Testis (tissue), 3 donors: ENCODE measurements around the gene RTL10. TPM values are rescaled to one million over a fixed set of nuclear protein-coding genes. Genes with fewer than 3 reads are reported as not detected.
"Not testable (repeated sequence)": the region's sequence is repeated elsewhere in the genome, so short reads cannot be mapped to it uniquely, and the experiment has no call there.

Experiments
- DNase-seq: peaks from one replicate; pipeline ENCODE4 v3.0.0-alpha.2; 2019
- H3K27ac ChIP-seq, 2 donors: fragments of 200-600 bp; sonication (generic); one replicate each; pipeline ENCODE4 v1.5.1; 2019
- H3K27me3 ChIP-seq: fragments of 200-600 bp; sonication (generic); one replicate; pipeline ENCODE4 v1.5.1; 2019
- H3K36me3 ChIP-seq: fragments of 200-600 bp; sonication (generic); one replicate; pipeline ENCODE4 v1.5.1; 2017; ENCODE audit warnings: low read depth; ENCODE audit errors: missing control alignments
- H3K4me1 ChIP-seq: fragments of 200-600 bp; sonication (generic); one replicate; pipeline ENCODE4 v1.5.1; 2019
- H3K4me3 ChIP-seq, 2 donors: fragments of 200-600 bp; sonication (generic); one replicate each; pipeline ENCODE4 v1.5.1; 2017 to 2019
- H3K9me3 ChIP-seq: fragments of 200-600 bp; sonication (generic); one replicate; pipeline ENCODE4 v1.5.1; 2017
- CTCF ChIP-seq, 3 experiments: fragments of 450-650 bp in 2 of 3; fragments of 200-600 bp in 1 of 3; sonication (generic) in 1 of 3; IDR thresholded peaks; one replicate each; pipeline ENCODE4 v1.5.1; 2016 to 2019; ENCODE audit warnings: antibody characterized with exemption in 3 of 3, mild to moderate bottlenecking in 2 of 3, moderate library complexity in 1 of 3
- POLR2A ChIP-seq: fragments of 450-650 bp; IDR thresholded peaks from one replicate; pipeline ENCODE4 v1.6.1; 2017; ENCODE audit warnings: antibody characterized with exemption, mild to moderate bottlenecking, moderate library complexity
- WGBS, 2 donors: methylation state at CpG; one replicate each; pipeline ENCODE4 v1.1.5; 2018; 5-methylcytosine and 5-hydroxymethylcytosine counted together
- intact Hi-C: fragments of 100-400 bp; cut with DNase I; formaldehyde crosslinking; loops from one replicate; pipeline ENCODE4 v1.15.1; 2023; ENCODE audit warnings: low total_unique reads
- polyA plus RNA-seq: library from polyadenylated mRNA; stranded (reverse); fragments of 350-450 nt; fragmentation: Illumina TruSeq; extraction: RNeasy Lipid Tissue Mini Kit (QIAGEN cat#74804); gene quantifications from one replicate; pipeline ENCODE4 v1.2.3, GENCODE V29; 2014; ENCODE audit warnings: low read depth, low replicate concordance; ENCODE audit not compliant: insufficient read depth
- total RNA-seq, 2 donors: library from RNA; depleted of rRNA; stranded (reverse); fragments of >200 nt; gene quantifications; one replicate each; pipeline ENCODE4 v1.2.3, GENCODE V29; 2016

The RTL10 gene
- total and polyA plus RNA-seq, 3 donors from 2014 or later = 10.9 to 14.7 (median 11.0) TPM

GRCh38 chr22:19836512-19836911, 18.2 kb downstream of the RTL10 start:
- Histone ChIP-seq H3K27ac (no peak overlapping the region), H3K36me3 (no peaks in the 10 kb centered on the region), H3K9me3 (no peaks in the 10 kb centered on the region), H3K27me3 (no peaks in the 10 kb centered on the region), H3K4me1 (peaks cover 4% of the 10 kb centered on the region), H3K4me3 (no peak overlapping the region)
- no peak for DNase-seq
- intact Hi-C loops = no loop called here
- TF ChIP-seq CTCF (IDR thresholded peaks at IDR 0.05) (no peak), POLR2A (no peak)

- Histone ChIP-seq H3K9me3 (no peaks in the 10 kb centered on the region), H3K27ac (no peak overlapping the region), H3K4me3 (no peak overlapping the region), H3K27me3 (no peaks in the 10 kb centered on the region), H3K36me3 (no peaks in the 10 kb centered on the region), H3K4me1 (peaks cover 4% of the 10 kb centered on the region)
- DNase-seq = no peak
- intact Hi-C loops = no loop called here
- TF ChIP-seq POLR2A = no peak
- no peak for TF ChIP-seq CTCF (IDR thresholded peaks at IDR 0.05)
These were observed 20.1 kb downstream of the RTL10 start for GRCh38 chr22:19834599-19834998.

DNA sequence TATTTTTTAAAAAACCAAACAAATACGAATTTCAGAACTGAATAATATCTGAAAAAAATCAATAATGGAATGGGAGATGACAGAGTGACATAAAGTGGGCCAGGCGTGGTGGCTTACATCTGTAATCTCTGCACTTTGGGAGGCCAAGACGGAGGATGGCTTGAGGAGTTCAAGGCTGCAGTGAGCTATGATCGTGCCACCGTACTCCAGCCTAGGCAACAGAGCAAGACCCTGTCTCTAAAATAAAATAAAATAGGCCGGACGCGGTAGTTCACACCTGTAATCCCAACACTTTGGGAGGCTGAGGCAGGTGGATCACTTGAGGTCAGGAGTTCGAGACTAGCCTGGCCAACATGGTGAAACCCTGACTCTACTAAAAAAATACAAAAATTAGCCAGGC, 21.3 kb downstream of the RTL10 start:
- H3K36me3 ChIP-seq, H3K9me3 ChIP-seq, intact Hi-C loops, H3K27me3 ChIP-seq, H3K27ac ChIP-seq, H3K4me1 ChIP-seq, H3K4me3 ChIP-seq, DNase-seq: not testable (repeated sequence)
- 86 to 95% methylated on average over 9 of the region's 9 CpGs for WGBS, 2 donors

DNA sequence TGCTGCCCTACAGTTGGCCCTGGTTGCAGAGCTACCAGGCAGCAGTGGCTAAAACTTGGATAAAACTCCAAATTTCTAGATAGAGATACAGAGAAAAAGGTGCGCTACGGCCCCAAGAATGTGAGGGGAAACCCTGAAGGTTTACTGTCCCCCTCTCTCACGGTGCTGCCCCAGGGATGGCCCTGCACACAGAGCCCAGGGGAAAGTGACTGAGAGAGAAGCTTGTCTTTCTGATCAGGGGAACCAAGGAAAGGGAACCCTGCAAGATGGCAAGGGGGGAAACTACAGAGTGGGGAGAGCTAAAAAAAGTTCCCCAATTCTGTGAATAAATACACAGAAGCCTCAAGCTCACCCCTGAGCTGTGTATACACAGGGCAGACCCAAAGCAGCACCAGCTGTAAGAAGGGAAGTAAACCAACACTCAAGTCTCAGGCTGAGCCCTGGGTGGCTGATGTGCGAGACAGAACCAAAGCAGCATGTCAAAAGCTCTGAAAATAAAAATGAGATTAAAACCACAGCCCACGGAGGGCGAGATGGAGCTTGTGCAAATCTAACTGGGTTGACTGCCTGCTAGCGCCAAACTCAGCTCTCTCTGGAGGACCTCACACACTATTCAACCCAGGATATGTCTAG, 22.1 kb downstream of the RTL10 start:
- Histone ChIP-seq H3K27me3 (no peaks in the 10 kb centered on the region), H3K27ac (no peak overlapping the region), H3K4me3 (no peak overlapping the region), H3K36me3 (no peaks in the 10 kb centered on the region), H3K4me1 (peaks cover 4% of the 10 kb centered on the region), H3K9me3 (no peaks in the 10 kb centered on the region)
- 78 to 79% methylated on average over 7 of the region's 7 CpGs for WGBS, 2 donors
- TF ChIP-seq CTCF (IDR thresholded peaks at IDR 0.05) (no peak), POLR2A (no peak)
- peak; percentile 8 for DNase-seq
- intact Hi-C loops = no loop called here

DNA sequence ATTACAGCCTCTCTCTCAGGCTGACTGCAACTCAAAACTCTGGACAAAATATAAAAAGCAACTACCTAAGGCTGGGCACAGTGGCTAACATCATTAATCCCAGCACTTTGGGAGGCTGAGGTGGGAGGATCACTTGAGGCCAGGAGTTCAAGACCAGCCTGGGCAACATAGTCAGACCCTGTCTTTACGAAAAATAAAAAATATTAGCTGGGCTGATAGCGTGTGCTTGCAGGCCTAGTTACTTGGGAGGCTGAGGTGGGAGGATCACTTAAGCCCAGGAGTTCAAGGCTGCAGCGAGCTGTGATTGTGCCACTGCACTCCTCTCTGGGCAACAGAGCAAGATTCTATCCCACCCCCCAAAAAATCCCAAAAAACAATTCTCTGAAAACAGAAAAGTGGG, 22.7 kb downstream of the RTL10 start:
- 62 to 65% methylated on average over 3 of the region's 3 CpGs for WGBS, 2 donors

GRCh38 chr22:19831016-19831415, 23.7 kb downstream of the RTL10 start:
- no peak for DNase-seq
- no peak for TF ChIP-seq POLR2A
- no peak for TF ChIP-seq CTCF (IDR thresholded peaks at IDR 0.05)
- Histone ChIP-seq H3K9me3 (no peaks in the 10 kb centered on the region), H3K4me1 (peaks cover 4% of the 10 kb centered on the region), H3K36me3 (no peaks in the 10 kb centered on the region), H3K4me3 (no peak overlapping the region), H3K27ac (no peak overlapping the region), H3K27me3 (no peaks in the 10 kb centered on the region)
- intact Hi-C loops = no loop called here
- 89% methylated on average over 6 of the region's 6 CpGs for WGBS, 2 donors

More for the DNA sequence above, 22.7 kb downstream of the RTL10 start:
- H3K27ac ChIP-seq, DNase-seq, H3K9me3 ChIP-seq, H3K4me3 ChIP-seq, intact Hi-C loops, H3K4me1 ChIP-seq, H3K27me3 ChIP-seq, H3K36me3 ChIP-seq: not testable (repeated sequence)
